Stimulated activated CD8-positive, alpha-beta memory T cell treated with anti-CD3 and anti-CD28 coated beads, Interleukin-15, amount 100 ng/mL, for 48 hours (primary cell): ENCODE data around the gene ANXA6.
"Not testable (repeated sequence)": the region's sequence is repeated elsewhere in the genome, so short reads cannot be mapped to it uniquely, and the experiment has no call there.

ENCODE experiments used
- DNase-seq, 2 donors: peaks; one replicate each; pipeline ENCODE4 v3.0.0-alpha.2; 2020; ENCODE audit warnings: low read depth in 2 of 2

The ANXA6 gene

GRCh38 chr5:151181818-151182523, 24.4 kb upstream of the ANXA6 start:
- no peak for DNase-seq

DNA sequence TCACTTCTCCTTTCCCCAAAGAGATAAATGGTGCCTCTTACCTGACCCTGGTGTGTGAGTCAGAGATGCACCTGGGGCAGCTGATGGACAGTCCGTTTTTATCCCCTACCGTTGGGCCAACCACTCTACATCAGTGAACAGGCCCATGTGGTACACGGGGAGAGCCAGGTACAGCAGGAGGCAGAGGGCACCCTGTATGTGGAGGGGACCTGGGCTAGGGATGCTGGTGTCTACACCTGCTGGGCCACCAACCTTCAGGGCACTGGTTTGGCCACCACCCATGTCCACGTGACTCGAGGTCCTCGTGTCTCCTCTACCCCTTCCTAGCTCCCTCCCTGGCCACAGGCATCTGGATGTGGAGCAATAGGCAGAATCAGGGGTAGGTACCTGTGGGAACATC, 22.7 kb upstream of the ANXA6 start:
- DNase-seq = no peak

DNA sequence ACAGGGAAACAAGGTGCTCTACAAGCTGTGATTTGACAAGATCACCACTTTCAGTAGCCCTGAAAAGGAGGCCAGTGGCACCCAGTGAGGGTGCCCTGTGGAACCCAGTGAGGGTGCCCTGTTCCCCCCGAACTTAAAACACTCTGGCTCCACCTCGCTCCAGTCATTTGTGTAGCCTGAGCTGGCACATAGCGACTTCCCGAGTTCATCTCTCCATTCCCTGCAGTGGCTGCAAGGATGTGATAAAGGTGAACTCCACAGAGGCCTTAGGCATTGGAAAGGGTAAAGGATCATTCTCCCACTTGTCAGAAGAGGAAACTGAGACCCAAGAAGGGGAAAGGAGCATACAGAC, 21.9 kb upstream of the ANXA6 start:
- DNase-seq = no peak

DNA sequence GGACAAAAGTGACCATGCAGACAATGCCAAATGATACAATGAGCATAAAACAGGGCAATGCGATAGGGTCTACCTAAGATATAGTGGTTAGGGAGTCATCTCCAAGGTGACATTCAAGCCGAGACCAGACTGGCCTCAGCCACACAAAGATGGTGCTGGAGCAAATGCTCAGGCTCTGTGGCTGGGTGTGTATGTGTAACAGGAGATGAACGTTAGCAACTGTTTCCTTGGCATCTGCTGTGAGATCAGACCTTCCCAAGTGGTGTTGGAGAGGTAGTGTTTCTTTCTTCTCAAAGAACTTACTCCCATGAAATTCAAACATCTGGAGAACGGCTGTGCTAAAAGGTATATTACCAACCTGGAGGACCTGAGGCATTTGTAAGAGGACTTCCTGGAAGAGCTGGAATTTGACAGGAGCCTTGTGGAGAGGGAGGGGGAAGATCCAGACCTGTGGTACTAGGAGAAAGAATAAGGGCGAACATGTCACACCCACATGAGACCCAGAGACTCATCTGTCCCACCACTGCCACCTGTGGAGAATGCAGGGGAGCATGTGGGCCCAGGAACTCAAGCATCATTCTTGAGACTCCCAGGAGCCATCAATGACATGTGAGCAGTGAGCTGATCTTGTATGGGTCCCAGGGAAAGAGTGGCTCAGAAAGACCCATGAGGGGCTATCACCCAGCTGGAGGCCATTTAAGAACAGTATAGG, 21.4 kb upstream of the ANXA6 start:
- DNase-seq = no peak

DNA sequence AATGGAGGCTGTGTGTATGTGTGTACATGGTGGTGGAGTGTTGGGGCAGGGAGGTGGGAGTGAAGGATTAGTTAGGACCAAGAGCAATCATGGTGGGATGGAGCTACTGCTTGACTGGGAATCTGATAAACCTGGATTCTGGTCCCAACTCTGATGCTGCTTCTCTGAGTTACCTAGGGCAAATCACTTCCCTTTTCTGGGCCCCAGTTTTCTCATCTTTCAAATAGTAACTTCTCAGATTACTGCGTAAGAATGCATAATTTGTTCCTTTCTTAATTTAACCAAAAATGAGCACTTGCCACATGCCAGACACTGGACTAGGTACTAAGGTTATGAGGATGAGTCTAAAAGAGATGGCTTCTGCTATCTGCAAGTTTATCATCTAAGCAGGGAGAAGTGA, 20.8 kb upstream of the ANXA6 start:
- no peak for DNase-seq

GRCh38 chr5:151176268-151176667, 18.7 kb upstream of the ANXA6 start:
- not testable (repeated sequence) for DNase-seq

GRCh38 chr5:151174612-151175101, 17.1 kb upstream of the ANXA6 start:
- DNase-seq = no peak

GRCh38 chr5:151173711-151174611, 16.4 kb upstream of the ANXA6 start:
- DNase-seq = no peak

- DNase-seq = no peak
Observed at GRCh38 chr5:151171529-151171928, 13.9 kb upstream of the ANXA6 start.

DNA sequence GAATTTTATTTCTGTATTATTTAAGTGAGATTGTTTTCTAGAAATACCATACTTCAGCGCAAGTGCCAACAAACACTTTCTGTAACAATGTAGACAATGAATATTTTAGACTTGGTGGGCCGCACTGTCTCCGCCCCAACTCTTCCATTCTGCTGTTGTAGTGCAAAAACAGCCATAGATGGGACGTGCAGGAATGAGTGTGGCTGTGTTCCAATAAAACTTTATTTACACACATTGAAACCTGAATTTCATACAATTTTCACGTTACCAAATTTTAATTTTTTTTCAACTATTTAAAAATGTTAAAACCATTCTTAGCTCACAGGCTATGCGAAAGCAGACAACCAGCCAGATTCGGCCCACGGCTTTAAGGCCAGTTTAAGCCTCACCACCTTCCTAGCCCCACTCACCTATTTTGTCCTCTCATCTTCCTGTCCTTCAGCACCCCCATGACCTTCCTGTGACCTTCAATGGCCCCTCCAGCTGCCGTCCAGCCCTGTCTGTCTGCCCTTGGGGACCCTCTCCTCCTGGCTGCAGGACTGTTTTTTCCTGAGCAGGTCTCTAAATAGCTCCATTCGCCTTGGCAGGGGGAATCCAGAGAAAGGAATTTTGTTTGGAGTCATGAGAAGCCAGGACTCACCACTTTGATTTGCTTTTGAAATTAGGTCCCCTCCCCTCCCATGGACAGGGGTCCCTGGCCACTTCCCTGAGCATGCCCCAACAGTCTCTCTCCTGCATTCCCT, 11.2 kb upstream of the ANXA6 start:
- DNase-seq = no peak

GRCh38 chr5:151167022-151167421, 9.4 kb upstream of the ANXA6 start:
- DNase-seq = no peak

DNA sequence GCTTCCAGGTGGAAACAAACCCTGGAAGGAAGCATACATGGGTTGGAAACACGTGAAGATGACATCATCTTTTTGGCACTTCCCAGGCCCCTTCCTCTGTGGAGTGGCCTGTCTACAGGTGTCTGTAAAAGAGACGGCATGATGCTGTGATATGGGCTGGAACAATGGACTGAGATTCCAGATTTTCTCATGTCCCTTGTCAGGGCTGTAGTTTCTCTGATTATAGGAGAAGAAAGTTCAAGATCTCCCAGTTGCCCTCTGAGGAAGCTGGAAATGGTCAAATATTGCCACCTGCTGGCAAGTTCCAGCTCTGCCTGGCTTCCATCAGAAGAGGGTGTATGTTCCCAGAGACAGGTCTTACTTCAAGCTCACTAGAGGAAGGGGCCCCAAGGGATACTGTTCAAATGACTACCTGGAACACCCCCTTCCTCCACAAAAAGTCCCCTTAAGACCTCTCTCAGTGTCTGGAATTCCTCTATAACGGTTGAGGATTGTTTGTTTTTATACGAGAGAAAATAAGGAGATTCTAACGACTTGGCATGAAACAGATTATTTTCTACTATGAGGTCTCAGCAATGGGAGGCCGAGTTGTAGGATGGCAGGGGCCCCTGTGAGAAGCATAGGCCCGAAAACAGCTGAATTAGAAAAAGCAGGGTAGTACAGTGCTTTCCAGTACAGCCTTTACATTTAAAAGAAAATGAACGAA, 7.3 kb upstream of the ANXA6 start:
- peak; percentile 60 to 61 for DNase-seq

DNA sequence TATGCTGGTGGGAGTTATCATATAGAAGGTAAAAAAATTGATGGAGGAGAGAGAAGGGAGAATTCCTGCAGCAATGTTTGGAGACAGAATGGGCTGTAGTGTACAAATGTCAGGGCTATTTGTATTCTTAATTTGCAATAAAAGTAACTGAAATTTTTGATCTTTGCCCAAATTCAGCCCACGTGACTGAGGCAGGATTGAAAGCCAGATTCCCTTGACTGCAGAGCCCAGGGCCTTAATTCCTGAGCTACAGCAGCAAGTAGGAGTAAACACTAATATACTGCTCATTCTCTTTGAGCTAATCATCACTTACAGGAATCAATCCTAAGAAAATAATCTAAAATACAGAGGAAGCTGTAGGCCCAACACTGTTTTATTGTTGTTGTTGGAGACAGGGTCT, 5.2 kb upstream of the ANXA6 start:
- no peak for DNase-seq

DNA sequence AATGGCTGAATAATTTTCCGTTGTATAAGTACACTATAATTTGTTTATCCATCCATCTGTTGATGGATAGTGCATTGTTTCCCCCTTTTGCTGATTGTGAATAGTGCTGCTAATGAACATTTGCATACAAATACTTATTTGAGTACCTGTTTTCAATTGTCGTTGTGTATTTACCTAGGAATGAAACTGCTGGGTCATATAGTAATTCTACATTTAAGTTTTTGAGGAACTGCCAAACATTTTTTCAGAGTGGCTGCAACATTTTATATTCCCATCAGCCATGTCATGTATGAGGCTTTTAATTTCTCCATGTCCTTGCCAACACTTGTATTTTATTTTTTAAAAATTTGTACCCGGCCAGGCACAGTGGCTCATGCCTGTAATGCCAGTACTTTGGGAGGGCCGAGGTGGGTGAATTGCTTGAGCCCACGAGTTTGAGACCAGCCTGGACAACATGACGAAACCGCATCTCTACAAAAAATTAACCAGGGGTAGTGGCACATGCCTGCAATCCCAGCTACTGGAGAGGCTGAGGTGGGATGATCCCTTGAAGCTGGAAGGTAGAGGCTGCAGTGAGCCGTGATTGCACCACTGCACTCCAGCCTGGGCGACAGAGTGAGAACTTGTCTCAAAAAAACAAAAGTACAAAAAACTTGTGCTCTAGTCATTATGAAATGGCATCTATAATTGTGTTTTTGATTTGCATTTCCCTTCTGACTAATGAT, 2.2 kb upstream of the ANXA6 start:
- DNase-seq = no peak

- no peak for DNase-seq
Observed at GRCh38 chr5:151158287-151158661, 695 bp upstream of the ANXA6 start.

DNA sequence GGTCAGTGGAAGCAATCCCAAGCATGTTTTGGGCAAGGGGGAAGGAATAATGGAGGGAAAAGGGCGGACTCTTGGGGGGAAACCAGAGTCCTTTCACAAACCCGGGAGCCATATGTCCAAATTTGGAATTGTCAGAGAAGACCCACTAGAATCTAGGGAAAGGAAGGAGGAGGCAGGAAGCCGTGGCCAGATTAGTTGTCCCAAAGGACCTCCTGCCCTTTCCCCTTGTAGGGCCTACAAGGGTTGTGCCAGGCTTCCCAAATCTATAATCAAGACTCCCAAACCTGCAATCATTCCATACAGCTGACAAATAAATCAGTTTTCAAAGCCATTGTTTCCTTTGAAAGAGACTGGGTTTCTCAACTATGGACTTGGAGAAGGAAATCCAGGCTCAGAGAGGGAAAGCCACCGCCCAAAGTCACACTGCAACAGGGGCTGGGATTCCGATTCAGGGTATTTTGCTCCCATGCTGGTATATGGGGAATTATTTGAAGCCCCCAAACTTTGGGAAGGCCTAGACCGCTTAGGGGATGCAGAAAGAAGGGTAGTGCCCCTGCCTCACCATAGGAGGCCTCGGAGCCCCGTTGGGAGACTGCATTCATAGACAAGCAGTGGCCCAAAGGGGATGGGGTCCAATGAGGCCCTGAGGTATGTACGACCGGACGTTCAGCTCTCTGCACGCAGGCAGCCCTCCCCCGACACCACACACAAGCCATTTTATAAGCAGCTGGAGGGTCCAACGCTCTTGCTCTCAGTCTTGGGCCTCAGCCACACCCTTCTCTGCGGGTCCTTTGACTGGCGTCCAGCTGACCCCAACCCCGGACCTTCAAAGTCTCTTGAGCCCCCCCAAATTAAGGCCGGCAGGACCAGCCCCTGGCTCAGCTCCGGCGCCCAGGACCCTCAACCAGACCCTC, 815 bp downstream of the ANXA6 start:
- DNase-seq = no peak

DNA sequence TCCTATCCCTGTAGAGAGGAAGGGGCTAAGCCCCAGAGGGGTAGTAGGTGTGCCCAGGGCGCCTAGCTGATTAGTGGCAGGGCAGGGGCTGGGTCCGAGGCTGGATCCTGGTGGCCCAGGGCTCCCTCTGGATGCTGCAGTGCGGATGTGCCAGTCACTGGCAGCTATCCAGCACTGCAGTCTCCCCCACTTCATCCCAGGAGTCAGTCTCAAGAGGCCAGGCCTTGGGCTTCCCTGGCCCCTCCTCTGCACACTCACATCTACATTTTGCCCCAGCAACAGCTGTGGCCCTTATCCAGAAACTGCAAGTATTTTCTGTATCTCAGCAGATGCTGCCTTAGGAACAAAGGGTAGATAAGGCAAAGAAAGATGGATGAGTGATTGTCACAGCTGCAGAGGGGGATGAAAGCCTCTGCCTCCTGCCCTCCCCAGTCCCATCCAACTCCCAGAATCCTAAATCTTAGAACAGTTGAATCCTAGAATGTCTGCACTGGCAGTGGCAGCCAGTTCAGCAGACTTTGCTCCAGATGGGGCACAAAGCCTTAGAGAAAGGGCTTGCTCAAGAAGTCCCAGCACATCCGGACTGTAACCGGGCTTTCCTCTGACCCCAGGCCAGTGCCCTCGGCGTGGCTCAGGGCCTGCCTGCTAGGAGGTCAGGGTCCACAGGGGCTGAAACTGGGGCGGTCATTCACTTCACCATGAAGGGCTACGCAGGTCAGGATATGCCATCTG, 1.6 kb downstream of the ANXA6 start:
- no peak for DNase-seq

DNA sequence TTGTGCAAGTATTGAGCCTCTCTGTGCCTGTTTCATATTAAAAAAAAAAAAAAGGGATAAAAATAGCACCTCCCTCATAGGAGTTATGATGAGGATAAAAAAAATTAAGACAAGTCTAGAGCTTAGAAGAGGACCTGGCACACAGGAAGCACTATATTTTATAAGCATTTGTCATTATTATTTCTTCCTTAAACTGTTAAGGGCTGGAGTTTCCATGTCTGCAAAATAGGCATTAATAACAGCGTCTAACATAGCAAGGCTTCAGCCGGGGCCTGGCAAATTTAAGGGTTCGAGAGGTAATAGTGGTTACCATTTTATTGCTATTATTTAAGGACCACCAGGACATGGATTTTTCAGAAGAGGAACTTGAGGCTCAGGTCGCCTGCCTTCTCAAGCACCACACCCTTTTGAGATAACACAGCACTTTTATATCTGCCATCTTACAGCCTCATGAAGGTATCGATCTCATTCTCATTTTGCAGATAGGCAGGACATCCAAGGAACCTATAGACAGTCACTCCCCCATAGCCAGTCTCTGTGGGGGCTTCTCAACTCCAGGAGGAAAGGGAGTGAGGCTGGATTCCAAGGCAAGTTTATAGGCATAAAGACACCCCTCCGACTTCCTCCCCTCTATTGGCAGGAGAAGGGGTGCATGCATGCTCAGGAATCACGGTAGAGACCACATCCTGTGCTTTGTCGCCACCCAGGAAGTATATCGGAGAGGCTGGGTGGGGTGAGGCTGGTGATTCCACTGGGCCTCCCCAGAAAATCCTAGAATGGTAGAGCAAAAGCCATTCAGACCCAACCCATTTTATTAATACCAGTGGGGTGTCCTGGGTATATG, 2.4 kb downstream of the ANXA6 start:
- peak; percentile 41 to 42 for DNase-seq
